C1 segment of cervical spinal cord (tissue), 14 donors: ENCODE results near the gene YWHAQ.
"Not testable (repeated sequence)": the region's sequence is repeated elsewhere in the genome, so short reads cannot be mapped to it uniquely, and the experiment has no call there.

Experiments
- DNase-seq, 14 donors: peaks; one replicate each; lab custom pipeline; 2025; lab: John Stamatoyannopoulos, UW

Gene YWHAQ

GRCh38 chr2:9552219-9553178 lies 78.3 kb downstream of the YWHAQ start:
- DNase-seq = no peak

GRCh38 chr2:9550859-9551391 lies 79.9 kb downstream of the YWHAQ start:
- DNase-seq = not testable (repeated sequence)

GRCh38 chr2:9549420-9549819 lies 81.4 kb downstream of the YWHAQ start:
- DNase-seq = no peak

GRCh38 chr2:9548506-9548905 lies 82.3 kb downstream of the YWHAQ start:
- DNase-seq = no peak

GRCh38 chr2:9547262-9547991 lies 83.4 kb downstream of the YWHAQ start:
- no peak for DNase-seq

GRCh38 chr2:9545502-9545901 lies 85.3 kb downstream of the YWHAQ start:
- no peak for DNase-seq

- no peak for DNase-seq
Observed at GRCh38 chr2:9543557-9543956, 87.2 kb downstream of the YWHAQ start.

- DNase-seq = no peak
Observed at GRCh38 chr2:9539531-9539930, 91.3 kb downstream of the YWHAQ start.

GRCh38 chr2:9538000-9538507 lies 92.7 kb downstream of the YWHAQ start:
- no peak for DNase-seq

GRCh38 chr2:9536504-9536903 lies 94.3 kb downstream of the YWHAQ start:
- DNase-seq = no peak

GRCh38 chr2:9535177-9535576 lies 95.6 kb downstream of the YWHAQ start:
- DNase-seq = no peak
